Kidney (tissue), 14 donors: ENCODE data around the gene CCDC7. TPM values are rescaled to one million over a fixed set of nuclear protein-coding genes. Genes with fewer than 3 reads are reported as not detected.
"Not testable (repeated sequence)": the region's sequence is repeated elsewhere in the genome, so short reads cannot be mapped to it uniquely, and the experiment has no call there.

Experiments used
- DNase-seq, 5 donors: peaks; one replicate each; pipeline ENCODE4 v3.0.0-alpha.2; 2013 to 2020
- FAIRE-seq: peaks from 2 replicates; lab custom pipeline; 2012; peaks lifted over from hg19 to GRCh38; lab: Jason Lieb, UNC
- H3K27ac ChIP-seq, 2 donors: one replicate each; pipeline ENCODE4 v1.7.0; 2013; ENCODE audit warnings: low read depth in 2 of 2, low read length in 2 of 2, inconsistent platforms in 1 of 2
- H3K27me3 ChIP-seq: one replicate; pipeline ENCODE4 v1.7.1; 2013; ENCODE audit warnings: low read length, inconsistent platforms; ENCODE audit not compliant: control insufficient read depth, insufficient read depth
- H3K36me3 ChIP-seq, 3 donors: one replicate each; pipeline versions ENCODE4 v1.7.0 to v1.7.1; 2013; ENCODE audit warnings: low read length in 3 of 3, control low read depth in 1 of 3, inconsistent platforms in 1 of 3; ENCODE audit not compliant: insufficient read depth in 3 of 3, control insufficient read depth in 2 of 3
- H3K4me1 ChIP-seq, 3 donors: one replicate each; pipeline versions ENCODE4 v1.7.0 to v1.7.1; 2013; ENCODE audit warnings: low read length in 3 of 3, inconsistent platforms in 1 of 3, low read depth in 1 of 3; ENCODE audit not compliant: control insufficient read depth in 2 of 3, insufficient read depth in 2 of 3
- H3K4me3 ChIP-seq, 3 donors: one replicate each; pipeline versions ENCODE4 v1.7.0 to v1.8.1; 2013; ENCODE audit warnings: low read length in 3 of 3, control low read depth in 1 of 3, inconsistent platforms in 1 of 3
- H3K9ac ChIP-seq, 3 donors: one replicate each; pipeline versions ENCODE4 v1.7.0 to v1.7.1; 2013; ENCODE audit warnings: low read length in 3 of 3, control low read depth in 1 of 3, inconsistent platforms in 1 of 3
- H3K9me3 ChIP-seq, 3 donors: one replicate each; pipeline versions ENCODE4 v1.7.0 to v1.7.1; 2013; ENCODE audit warnings: low read length in 3 of 3, control low read depth in 1 of 3, inconsistent platforms in 1 of 3; ENCODE audit not compliant: control insufficient read depth in 2 of 3, insufficient read depth in 1 of 3
- intact Hi-C: fragments of 100-400 bp; cut with DNase I; formaldehyde crosslinking; loops from one replicate; pipeline ENCODE4 v1.11.1; 2022
- polyA plus RNA-seq: library from polyadenylated mRNA; stranded (reverse); fragments of 350-450 nt; fragmentation: Illumina TruSeq; extraction: RNeasy Lipid Tissue Mini Kit (QIAGEN cat#74804); gene quantifications from one replicate; pipeline ENCODE4 v1.2.3, GENCODE V29; 2014; ENCODE audit warnings: low read depth, low replicate concordance; ENCODE audit not compliant: insufficient read depth
- total RNA-seq: library from RNA; stranded (reverse); fragmentation: NEBNext Ultra II Directional; extraction: Animal tissue kit (Norgen Biotek cat#: 25700); gene quantifications from one replicate; pipeline ENCODE4 v1.2.1, GENCODE V29; 2021
- TF ChIP-seq, protein P1 (sequence below): IDR thresholded peaks from 3 replicates; pipeline ENCODE4 v1.5.1; 2012; ENCODE audit warnings: mild to moderate bottlenecking, moderate library complexity, borderline replicate concordance; ENCODE audit not compliant: insufficient read depth; ENCODE audit errors: extremely low read depth
- donor health status: control.
- donor health status: control.
- donor health status: control.
- donor health status: control.
- donor health status: control.
- donor health status: DM: yes; HTN: yes; CAD: no.
- donor health status: Normal renal cell carcinoma (clear cell type).

Gene CCDC7
- total and polyA plus RNA-seq, 2 donors from 2014 or later = 0.84 to 28.0 TPM

DNA sequence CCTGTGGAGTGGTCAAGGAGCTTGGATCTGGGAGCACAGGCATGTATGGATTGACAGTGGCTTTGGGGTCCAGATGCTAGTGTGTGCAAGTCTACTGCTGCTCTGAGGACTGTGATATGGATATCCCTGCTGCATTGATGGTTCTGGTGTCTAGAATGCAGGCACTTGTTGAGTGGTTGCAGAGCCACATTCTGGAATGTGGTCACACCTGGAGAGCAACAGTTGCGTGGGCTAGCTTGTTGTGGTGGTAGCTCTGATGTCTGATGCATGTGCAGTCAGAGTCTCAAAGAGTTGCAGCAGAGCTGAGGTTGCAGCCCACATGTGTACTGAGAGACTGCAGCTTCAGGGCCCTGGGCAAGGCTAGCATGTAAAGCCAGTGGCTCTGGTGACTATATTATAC, 43.2 kb downstream of the CCDC7 start:
- Histone ChIP-seq H3K4me3 (no peak overlapping the region), H3K27me3 (no peaks in the 10 kb centered on the region), H3K36me3 (no peaks in the 10 kb centered on the region), H3K9ac (no peak overlapping the region), H3K27ac (no peak overlapping the region), H3K9me3 (no peaks in the 10 kb centered on the region), H3K4me1 (no peaks in the 10 kb centered on the region)
- intact Hi-C loops = no loop called here
- no peak for DNase-seq
- FAIRE-seq = no peak
- TF ChIP-seq, protein P1, sequence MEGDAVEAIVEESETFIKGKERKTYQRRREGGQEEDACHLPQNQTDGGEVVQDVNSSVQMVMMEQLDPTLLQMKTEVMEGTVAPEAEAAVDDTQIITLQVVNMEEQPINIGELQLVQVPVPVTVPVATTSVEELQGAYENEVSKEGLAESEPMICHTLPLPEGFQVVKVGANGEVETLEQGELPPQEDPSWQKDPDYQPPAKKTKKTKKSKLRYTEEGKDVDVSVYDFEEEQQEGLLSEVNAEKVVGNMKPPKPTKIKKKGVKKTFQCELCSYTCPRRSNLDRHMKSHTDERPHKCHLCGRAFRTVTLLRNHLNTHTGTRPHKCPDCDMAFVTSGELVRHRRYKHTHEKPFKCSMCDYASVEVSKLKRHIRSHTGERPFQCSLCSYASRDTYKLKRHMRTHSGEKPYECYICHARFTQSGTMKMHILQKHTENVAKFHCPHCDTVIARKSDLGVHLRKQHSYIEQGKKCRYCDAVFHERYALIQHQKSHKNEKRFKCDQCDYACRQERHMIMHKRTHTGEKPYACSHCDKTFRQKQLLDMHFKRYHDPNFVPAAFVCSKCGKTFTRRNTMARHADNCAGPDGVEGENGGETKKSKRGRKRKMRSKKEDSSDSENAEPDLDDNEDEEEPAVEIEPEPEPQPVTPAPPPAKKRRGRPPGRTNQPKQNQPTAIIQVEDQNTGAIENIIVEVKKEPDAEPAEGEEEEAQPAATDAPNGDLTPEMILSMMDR = no peak

DNA sequence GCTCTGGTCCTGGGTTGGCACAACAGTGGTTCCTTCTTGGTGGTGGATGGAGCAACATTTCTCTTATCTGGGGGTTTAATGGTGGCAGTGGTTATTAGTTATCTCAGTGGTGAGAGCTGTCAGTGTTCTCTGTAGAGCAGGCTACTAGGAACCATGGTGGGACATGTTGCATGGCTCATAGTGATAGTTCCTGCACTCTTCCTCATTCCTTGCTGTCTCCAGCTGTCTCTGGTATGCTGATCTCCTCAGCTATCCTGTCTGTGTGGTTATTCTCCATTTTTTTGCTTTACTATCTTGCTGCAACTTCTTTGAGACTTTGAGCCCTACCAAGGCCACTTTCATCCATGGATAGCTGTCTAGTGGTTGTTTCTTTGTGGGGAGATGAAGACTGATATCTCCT, 44.0 kb downstream of the CCDC7 start:
- TF ChIP-seq, protein P1 = no peak
- Histone ChIP-seq H3K27me3 (no peaks in the 10 kb centered on the region), H3K36me3 (no peaks in the 10 kb centered on the region), H3K9ac (no peak overlapping the region), H3K4me3 (no peak overlapping the region), H3K9me3 (no peaks in the 10 kb centered on the region), H3K27ac (no peak overlapping the region), H3K4me1 (no peaks in the 10 kb centered on the region)
- FAIRE-seq = no peak
- no peak for DNase-seq
- intact Hi-C loops = no loop called here

DNA sequence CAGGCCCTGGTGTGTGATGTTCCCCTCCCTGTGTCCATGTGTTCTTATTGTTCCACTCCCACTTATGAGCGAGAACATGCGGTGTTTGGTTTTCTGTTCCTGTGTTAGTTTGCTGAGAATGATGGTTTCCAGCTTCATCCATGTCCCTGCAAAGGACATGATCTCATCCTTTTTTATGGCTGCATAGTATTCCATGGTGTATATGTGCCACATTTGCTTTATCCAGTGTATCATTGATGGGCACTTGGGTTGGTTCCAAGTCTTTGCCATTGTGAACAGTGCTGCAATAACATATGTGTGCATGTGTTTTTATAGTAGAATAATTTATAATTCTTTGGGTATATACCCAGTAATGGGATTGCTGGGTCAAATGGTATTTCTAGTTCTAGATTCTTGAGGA, 48.6 kb downstream of the CCDC7 start:
- H3K4me1 ChIP-seq, H3K27ac ChIP-seq, H3K9me3 ChIP-seq, intact Hi-C loops, H3K27me3 ChIP-seq, H3K36me3 ChIP-seq, FAIRE-seq, H3K4me3 ChIP-seq, H3K9ac ChIP-seq, DNase-seq: not testable (repeated sequence)

DNA sequence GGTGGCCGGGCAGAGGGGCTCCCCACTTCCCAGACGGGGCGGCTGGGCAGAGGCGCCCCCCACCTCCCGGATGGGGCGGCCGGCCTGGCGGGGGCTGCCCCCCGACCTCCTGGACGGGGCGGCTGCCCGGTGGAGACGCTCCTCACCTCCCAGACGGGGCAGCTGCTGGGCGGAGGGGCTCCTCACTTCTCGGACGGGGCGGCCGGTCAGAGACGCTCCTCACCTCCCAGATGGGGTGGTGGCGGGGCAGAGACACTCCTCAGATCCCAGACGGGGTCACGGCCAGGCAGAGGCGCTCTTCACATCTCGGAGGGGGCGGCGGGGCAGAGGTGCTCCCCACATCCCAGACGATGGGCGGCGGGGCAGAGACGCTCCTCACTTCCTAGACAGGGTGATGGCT, 54.2 kb downstream of the CCDC7 start:
- H3K9me3 ChIP-seq, H3K4me3 ChIP-seq, H3K4me1 ChIP-seq, H3K36me3 ChIP-seq, H3K27ac ChIP-seq, H3K9ac ChIP-seq, intact Hi-C loops, FAIRE-seq, H3K27me3 ChIP-seq: not testable (repeated sequence)
- peak in 1 of 5 donors; percentile 64 for DNase-seq

DNA sequence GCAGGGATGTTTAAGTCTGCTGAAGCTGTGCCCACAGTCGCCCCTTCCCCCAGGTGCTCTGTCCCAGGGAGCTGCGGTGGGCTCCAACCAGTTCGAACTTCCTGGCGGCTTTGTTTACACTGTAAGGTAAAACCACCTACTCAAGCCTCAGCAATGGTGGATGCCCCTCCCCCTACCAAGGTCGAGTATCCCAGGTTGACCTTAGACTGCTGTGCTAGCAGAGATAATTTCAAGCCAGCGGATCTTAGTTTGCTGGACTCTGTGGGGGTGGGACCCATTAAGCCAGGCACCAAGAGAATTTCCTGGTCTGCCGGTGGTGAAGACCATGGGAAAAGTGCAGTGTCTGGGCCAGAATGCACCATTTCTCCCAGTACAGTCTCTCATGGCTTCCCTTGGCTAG, 56.0 kb downstream of the CCDC7 start:
- Histone ChIP-seq H3K36me3 (no peaks in the 10 kb centered on the region), H3K4me1 (no peaks in the 10 kb centered on the region)
- intact Hi-C loops = no loop called here

DNA sequence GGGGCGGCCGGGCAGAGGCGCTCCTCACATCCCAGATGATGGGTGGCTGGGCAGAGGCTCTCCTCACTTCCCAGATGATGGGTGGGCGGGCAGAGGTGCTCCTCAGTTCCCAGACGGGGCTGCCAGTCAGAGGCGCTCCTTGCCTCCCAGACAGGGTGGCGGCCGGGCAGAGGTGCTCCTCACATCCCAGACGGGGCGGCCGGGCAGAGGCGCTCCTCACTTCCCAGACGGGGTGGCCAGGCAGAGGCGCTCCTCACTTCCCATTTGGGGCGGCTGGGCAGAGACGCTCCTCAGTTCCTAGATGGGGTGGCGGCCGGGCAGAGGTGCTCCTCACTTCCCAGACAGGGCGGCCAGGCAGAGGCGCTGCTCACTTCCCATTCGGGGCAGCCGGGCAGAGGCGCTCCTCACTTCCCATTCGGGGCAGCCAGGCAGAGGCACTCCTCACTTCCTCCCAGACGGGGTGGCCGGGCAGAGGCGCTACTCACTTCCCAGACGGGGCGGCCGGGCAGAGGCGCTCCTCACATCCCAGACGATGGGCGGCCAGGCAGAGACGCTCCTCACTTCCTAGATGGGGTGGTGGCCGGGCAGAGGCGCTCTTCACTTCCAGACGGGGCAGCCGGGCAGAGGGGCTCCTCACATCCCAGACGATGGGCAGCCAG, 60.0 kb downstream of the CCDC7 start:
- intact Hi-C loops, H3K27me3 ChIP-seq, H3K9me3 ChIP-seq, FAIRE-seq, H3K4me3 ChIP-seq, H3K36me3 ChIP-seq, H3K27ac ChIP-seq, H3K9ac ChIP-seq, H3K4me1 ChIP-seq: not testable (repeated sequence)
- DNase-seq = peak in 1 of 5 donors; percentile 49

More for the DNA sequence above, 56.0 kb downstream of the CCDC7 start:
- DNase-seq (peak in 4 of 5 donors; percentile 35 to 56 (median 50)), FAIRE-seq (no peak)
- H3K9ac ChIP-seq = no peak overlapping the region
- H3K27ac ChIP-seq = no peak overlapping the region
- H3K9me3 ChIP-seq = peaks cover 0 to 4% (median 0%) of the 10 kb centered on the region in 3 donors
- no peaks in the 10 kb centered on the region for H3K27me3 ChIP-seq
- no peak overlapping the region for H3K4me3 ChIP-seq
- TF ChIP-seq, protein P1 = no peak
